ENCODE data around the gene THYN1. TPM values are rescaled to one million over a fixed set of nuclear protein-coding genes. Genes with fewer than 3 reads are reported as not detected.

Gene THYN1
- total RNA-seq, 1 donor from 2014 or later = 25.5 TPM

- H3K4me3 Mint-ChIP-seq (ENCODE audit: unreplicated experiment) = no peak overlapping the region
- no peaks in the 10 kb centered on the region for H3K27me3 Mint-ChIP-seq (ENCODE audit: low read depth)
- peaks cover 17% of the 10 kb centered on the region for H3K4me1 Mint-ChIP-seq (ENCODE audit: low read depth)
- no peak for TF ChIP-seq CTCF (IDR thresholded peaks at IDR 0.05)
- no peak overlapping the region for H3K27ac Mint-ChIP-seq (ENCODE audit: unreplicated experiment)
- no peak for DNase-seq (ENCODE audit: low spot score)
- peaks cover 14% of the 10 kb centered on the region for H3K36me3 Mint-ChIP-seq (ENCODE audit: low read depth)
- H3K9me3 Mint-ChIP-seq (ENCODE audit: low read depth) = no peaks in the 10 kb centered on the region
Observed at GRCh38 chr11:134233729-134234179, 19.4 kb downstream of the THYN1 start.

- Mint-ChIP-seq H3K4me1 (ENCODE audit: low read depth) (peaks cover 25% of the 10 kb centered on the region), H3K36me3 (ENCODE audit: low read depth) (peaks cover 9% of the 10 kb centered on the region), H3K4me3 (ENCODE audit: unreplicated experiment) (no peak overlapping the region), H3K27ac (ENCODE audit: unreplicated experiment) (no peak overlapping the region), H3K9me3 (ENCODE audit: low read depth) (no peaks in the 10 kb centered on the region), H3K27me3 (ENCODE audit: low read depth) (no peaks in the 10 kb centered on the region)
- no peak for TF ChIP-seq CTCF (IDR thresholded peaks at IDR 0.05)
- DNase-seq (ENCODE audit: low spot score) = no peak
Observed at GRCh38 chr11:134231958-134232659, 21.0 kb downstream of the THYN1 start.

GRCh38 chr11:134230339-134230738 is 22.8 kb downstream of the THYN1 start:
- peaks cover 6% of the 10 kb centered on the region for H3K36me3 Mint-ChIP-seq (ENCODE audit: low read depth)
- no peak overlapping the region for H3K4me3 Mint-ChIP-seq (ENCODE audit: unreplicated experiment)
- no peaks in the 10 kb centered on the region for H3K9me3 Mint-ChIP-seq (ENCODE audit: low read depth)
- no peak for DNase-seq (ENCODE audit: low spot score)
- TF ChIP-seq CTCF (IDR thresholded peaks at IDR 0.05) = no peak
- H3K4me1 Mint-ChIP-seq (ENCODE audit: low read depth) = peaks cover 43% of the 10 kb centered on the region
- H3K27ac Mint-ChIP-seq (ENCODE audit: unreplicated experiment) = no peak overlapping the region
- H3K27me3 Mint-ChIP-seq (ENCODE audit: low read depth) = no peaks in the 10 kb centered on the region

GRCh38 chr11:134229126-134229790 is 23.9 kb downstream of the THYN1 start:
- no peak for TF ChIP-seq CTCF (IDR thresholded peaks at IDR 0.05)
- DNase-seq (ENCODE audit: low spot score) = no peak
- H3K4me1 Mint-ChIP-seq (ENCODE audit: low read depth) = peaks cover 43% of the 10 kb centered on the region
- peaks cover 3% of the 10 kb centered on the region for H3K36me3 Mint-ChIP-seq (ENCODE audit: low read depth)
- peak overlapping the region; percentile 51 for H3K27ac Mint-ChIP-seq (ENCODE audit: unreplicated experiment)
- H3K27me3 Mint-ChIP-seq (ENCODE audit: low read depth) = no peaks in the 10 kb centered on the region
- no peaks in the 10 kb centered on the region for H3K9me3 Mint-ChIP-seq (ENCODE audit: low read depth)
- no peak overlapping the region for H3K4me3 Mint-ChIP-seq (ENCODE audit: unreplicated experiment)

- H3K4me1 Mint-ChIP-seq (ENCODE audit: low read depth) = peaks cover 40% of the 10 kb centered on the region
- H3K36me3 Mint-ChIP-seq (ENCODE audit: low read depth) = peaks cover 3% of the 10 kb centered on the region
- TF ChIP-seq CTCF (IDR thresholded peaks at IDR 0.05) = no peak
- no peak overlapping the region for H3K27ac Mint-ChIP-seq (ENCODE audit: unreplicated experiment)
- no peaks in the 10 kb centered on the region for H3K27me3 Mint-ChIP-seq (ENCODE audit: low read depth)
- no peak for DNase-seq (ENCODE audit: low spot score)
- H3K4me3 Mint-ChIP-seq (ENCODE audit: unreplicated experiment) = no peak overlapping the region
- no peaks in the 10 kb centered on the region for H3K9me3 Mint-ChIP-seq (ENCODE audit: low read depth)
Observed at GRCh38 chr11:134228625-134229024, 24.5 kb downstream of the THYN1 start.
